ENCODE results near the gene UGT1A9.

Gene UGT1A9

GRCh38 chr2:233793465-233794127 lies 121.9 kb downstream of the UGT1A9 start:
- DNase-seq (ENCODE audit: insufficient read length, low spot score) (no peak), FAIRE-seq (no peak)

- FAIRE-seq: no peak
- DNase-seq (ENCODE audit: insufficient read length, low spot score): no peak
Observed at GRCh38 chr2:233794128-233794658, 122.5 kb downstream of the UGT1A9 start.

- DNase-seq (ENCODE audit: insufficient read length, low spot score): no peak
- FAIRE-seq: no peak
Observed at GRCh38 chr2:233795735-233796171, 124.1 kb downstream of the UGT1A9 start.

GRCh38 chr2:233796254-233796653 lies 124.6 kb downstream of the UGT1A9 start:
- FAIRE-seq: no peak
- no peak for DNase-seq (ENCODE audit: insufficient read length, low spot score)

- no peak for FAIRE-seq
- DNase-seq (ENCODE audit: insufficient read length, low spot score): no peak
Observed at GRCh38 chr2:233798335-233799086, 126.8 kb downstream of the UGT1A9 start.

GRCh38 chr2:233799087-233799665 lies 127.5 kb downstream of the UGT1A9 start:
- DNase-seq (ENCODE audit: insufficient read length, low spot score) (no peak), FAIRE-seq (no peak)

- DNase-seq (ENCODE audit: insufficient read length, low spot score) (no peak), FAIRE-seq (no peak)
Observed at GRCh38 chr2:233799716-233800115, 128.0 kb downstream of the UGT1A9 start.

- DNase-seq (ENCODE audit: insufficient read length, low spot score): no peak
- FAIRE-seq: no peak
Observed at GRCh38 chr2:233800208-233800607, 128.5 kb downstream of the UGT1A9 start.

- DNase-seq (ENCODE audit: insufficient read length, low spot score) (no peak), FAIRE-seq (no peak)
Observed at GRCh38 chr2:233801357-233802131, 129.8 kb downstream of the UGT1A9 start.

- no peak for FAIRE-seq
- no peak for DNase-seq (ENCODE audit: insufficient read length, low spot score)
Observed at GRCh38 chr2:233802132-233802815, 130.6 kb downstream of the UGT1A9 start.

- no peak for FAIRE-seq
- no peak for DNase-seq (ENCODE audit: insufficient read length, low spot score)
Observed at GRCh38 chr2:233803292-233803911, 131.7 kb downstream of the UGT1A9 start.

- DNase-seq (ENCODE audit: insufficient read length, low spot score) (no peak), FAIRE-seq (no peak)
Observed at GRCh38 chr2:233803994-233804393, 132.3 kb downstream of the UGT1A9 start.

- FAIRE-seq: no peak
- DNase-seq (ENCODE audit: insufficient read length, low spot score): no peak
Observed at GRCh38 chr2:233807215-233807865, 135.6 kb downstream of the UGT1A9 start.

GRCh38 chr2:233807966-233808935 lies 136.6 kb downstream of the UGT1A9 start:
- no peak for FAIRE-seq
- DNase-seq (ENCODE audit: insufficient read length, low spot score): no peak

GRCh38 chr2:233810385-233810784 lies 138.7 kb downstream of the UGT1A9 start:
- no peak for DNase-seq (ENCODE audit: insufficient read length, low spot score)
- FAIRE-seq: no peak

GRCh38 chr2:233811087-233811486 lies 139.4 kb downstream of the UGT1A9 start:
- no peak for DNase-seq (ENCODE audit: insufficient read length, low spot score)
- no peak for FAIRE-seq

- FAIRE-seq: no peak
- DNase-seq (ENCODE audit: insufficient read length, low spot score): no peak
Observed at GRCh38 chr2:233811732-233812131, 140.0 kb downstream of the UGT1A9 start.
